ENCODE measurements around the gene HECTD1.

- TF ChIP-seq EP300 (IDR thresholded peaks at IDR 0.05): no peak
- no peak for TF ChIP-seq POLR2A (IDR thresholded peaks at IDR 0.05)
- no peak for TF ChIP-seq POLR2AphosphoS5 (IDR thresholded peaks at IDR 0.05)
- TF ChIP-seq CTCF (IDR thresholded peaks at IDR 0.05): no peak
Measured at GRCh38 chr14:31203414-31203742, 4.2 kb downstream of the HECTD1 start.

All from upper lobe of left lung (tissue), 4 donors.